Measurements from ENCODE around the gene PPAN. TPM values are rescaled to one million over a fixed set of nuclear protein-coding genes. Genes with fewer than 3 reads are reported as not detected.

The PPAN gene
- total RNA-seq, 1 experiment from 2014 or later = 183 TPM

DNA sequence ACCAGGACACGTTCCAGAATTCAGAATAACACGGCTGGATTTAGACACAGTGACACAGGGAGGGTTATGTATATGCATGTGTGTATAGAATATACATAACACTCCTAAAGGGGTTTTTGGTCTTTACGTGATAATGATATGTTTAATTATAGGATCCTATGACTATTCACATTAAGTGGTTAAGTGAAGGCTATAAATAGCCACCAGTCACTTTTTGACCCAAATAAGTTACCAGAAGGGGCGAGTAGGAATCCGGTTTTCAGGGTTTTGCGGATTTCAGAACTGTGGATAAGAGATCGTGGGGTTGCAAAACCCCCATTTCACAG lies 10.6 kb upstream of the PPAN start:
- no peaks in the 10 kb centered on the region for H4K20me1 ChIP-seq (ENCODE audit: low read length)

GRCh38 chr19:10095948-10096614 lies 10.1 kb upstream of the PPAN start:
- H3K9ac ChIP-seq (ENCODE audit: low read length) = peak overlapping the region; percentile 72
- no peaks in the 10 kb centered on the region for H3K27me3 ChIP-seq (ENCODE audit: low read length)
- intact Hi-C loops (cut with micrococcal nuclease) = loop anchor here (1.0 kb wide), 1 partner anchor 154 kb away; no protein-coding TSS in a partner anchor
- peak overlapping the region; percentile 76 for H3K4me2 ChIP-seq (ENCODE audit: low read length)
- no peaks in the 10 kb centered on the region for H3K9me3 ChIP-seq (ENCODE audit: low read length)
- H2AFZ ChIP-seq (ENCODE audit: low read length) = peak overlapping the region; percentile 83
- no peaks in the 10 kb centered on the region for H4K20me1 ChIP-seq (ENCODE audit: low read length)
- H3K36me3 ChIP-seq (ENCODE audit: low read depth, low read length) = no peaks in the 10 kb centered on the region
- no TSS peak for BruUV-seq (replicated peaks)
- peak; percentile 92 for ATAC-seq
- TF ChIP-seq, protein P1, sequence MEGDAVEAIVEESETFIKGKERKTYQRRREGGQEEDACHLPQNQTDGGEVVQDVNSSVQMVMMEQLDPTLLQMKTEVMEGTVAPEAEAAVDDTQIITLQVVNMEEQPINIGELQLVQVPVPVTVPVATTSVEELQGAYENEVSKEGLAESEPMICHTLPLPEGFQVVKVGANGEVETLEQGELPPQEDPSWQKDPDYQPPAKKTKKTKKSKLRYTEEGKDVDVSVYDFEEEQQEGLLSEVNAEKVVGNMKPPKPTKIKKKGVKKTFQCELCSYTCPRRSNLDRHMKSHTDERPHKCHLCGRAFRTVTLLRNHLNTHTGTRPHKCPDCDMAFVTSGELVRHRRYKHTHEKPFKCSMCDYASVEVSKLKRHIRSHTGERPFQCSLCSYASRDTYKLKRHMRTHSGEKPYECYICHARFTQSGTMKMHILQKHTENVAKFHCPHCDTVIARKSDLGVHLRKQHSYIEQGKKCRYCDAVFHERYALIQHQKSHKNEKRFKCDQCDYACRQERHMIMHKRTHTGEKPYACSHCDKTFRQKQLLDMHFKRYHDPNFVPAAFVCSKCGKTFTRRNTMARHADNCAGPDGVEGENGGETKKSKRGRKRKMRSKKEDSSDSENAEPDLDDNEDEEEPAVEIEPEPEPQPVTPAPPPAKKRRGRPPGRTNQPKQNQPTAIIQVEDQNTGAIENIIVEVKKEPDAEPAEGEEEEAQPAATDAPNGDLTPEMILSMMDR (conservative IDR thresholded peaks at IDR 0.05; ENCODE audit: low read depth, low read length) = no peak
- TF ChIP-seq EZH2phosphoT487 (IDR thresholded peaks at IDR 0.05; ENCODE audit: borderline replicate concordance, low read length) (no peak), EZH2 (IDR thresholded peaks at IDR 0.05; ENCODE audit: low read length, unreplicated experiment) (no peak)
- CTCF ChIA-PET = interaction anchor here (0.6 to 1.3 kb wide), 7 partner anchors 10 to 178 kb away, joined by 3 to 7 read pairs (median 6); partner anchors contain the start of gene PPAN
- no peaks in the 10 kb centered on the region for H3F3A ChIP-seq (ENCODE audit: low read length, unreplicated experiment)
- no peaks in the 10 kb centered on the region for H3K79me2 ChIP-seq (ENCODE audit: low read length)
- no peaks in the 10 kb centered on the region for H3K9me2 ChIP-seq (replicated peaks; ENCODE audit: low read length)
- peak overlapping the region; percentile 40 for H3K4me3 ChIP-seq (ENCODE audit: low read length)
- no peak overlapping the region for H3K27ac ChIP-seq (ENCODE audit: low read length)
- POLR2A ChIA-PET (ENCODE audit: unreplicated experiment) = interaction anchor here (0.5 to 0.7 kb wide), 6 partner anchors 10 to 213 kb away, joined by 3 to 6 read pairs (median 4); partner anchors contain the start of gene PPAN
- peaks cover 11% of the 10 kb centered on the region for H3K4me1 ChIP-seq (ENCODE audit: insufficient read depth, low read length)
- DNase-seq = peak; percentile 99

More for the DNA sequence above, 10.6 kb upstream of the PPAN start:
- H3K36me3 ChIP-seq (ENCODE audit: low read depth, low read length) = no peaks in the 10 kb centered on the region
- H3K4me1 ChIP-seq (ENCODE audit: insufficient read depth, low read length) = peaks cover 11% of the 10 kb centered on the region
- DNase-seq = no peak
- TF ChIP-seq, protein P1 (conservative IDR thresholded peaks at IDR 0.05; ENCODE audit: low read depth, low read length) = no peak
- TF ChIP-seq EZH2 (IDR thresholded peaks at IDR 0.05; ENCODE audit: low read length, unreplicated experiment) (no peak), EZH2phosphoT487 (IDR thresholded peaks at IDR 0.05; ENCODE audit: borderline replicate concordance, low read length) (no peak)
- no peaks in the 10 kb centered on the region for H3K9me3 ChIP-seq (ENCODE audit: low read length)
- peak overlapping the region; percentile 75 for H3K4me2 ChIP-seq (ENCODE audit: low read length)
- no peaks in the 10 kb centered on the region for H3K79me2 ChIP-seq (ENCODE audit: low read length)
- no peak overlapping the region for H3K27ac ChIP-seq (ENCODE audit: low read length)
- H3K9me2 ChIP-seq (replicated peaks; ENCODE audit: low read length) = no peaks in the 10 kb centered on the region
- H2AFZ ChIP-seq (ENCODE audit: low read length) = peak overlapping the region; percentile 62
- ATAC-seq = peak; percentile 7; the same call in 1 of the 2 replicates
- H3F3A ChIP-seq (ENCODE audit: low read length, unreplicated experiment) = no peaks in the 10 kb centered on the region
- BruUV-seq (replicated peaks) = no TSS peak
- POLR2A ChIA-PET (ENCODE audit: unreplicated experiment) = interaction anchor here (0.5 to 0.7 kb wide), 6 partner anchors 11 to 213 kb away, joined by 3 to 6 read pairs (median 4); partner anchors contain the start of gene PPAN
- CTCF ChIA-PET = interaction anchor here (0.6 to 1.3 kb wide), 5 partner anchors 11 to 178 kb away, joined by 3 to 7 read pairs (median 6); partner anchors contain the start of gene PPAN
- H3K9ac ChIP-seq (ENCODE audit: low read length) = no peak overlapping the region
- intact Hi-C loops (cut with micrococcal nuclease) = no loop called here
- no peaks in the 10 kb centered on the region for H3K27me3 ChIP-seq (ENCODE audit: low read length)
- peak overlapping the region; percentile 40 for H3K4me3 ChIP-seq (ENCODE audit: low read length)

DNA sequence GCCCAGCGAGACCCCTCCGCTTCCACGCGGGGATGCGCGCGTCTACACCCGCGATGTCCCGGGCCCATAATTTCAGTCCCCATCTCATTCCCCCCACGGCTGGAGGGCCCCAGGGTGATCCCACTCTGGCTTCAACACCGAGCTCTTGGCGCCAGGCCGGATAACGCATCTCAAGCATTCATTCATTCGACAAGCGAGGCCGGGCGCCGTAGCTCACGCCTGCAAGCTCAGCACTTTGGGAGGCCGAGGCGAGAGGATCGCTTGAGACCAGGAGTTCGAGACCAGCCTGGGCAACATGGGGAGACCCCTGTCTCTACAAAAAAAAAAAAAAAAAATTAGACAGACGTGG lies 9.6 kb upstream of the PPAN start:
- Histone ChIP-seq H3K27ac (ENCODE audit: low read length) (no peak overlapping the region), H3K79me2 (ENCODE audit: low read length) (no peaks in the 10 kb centered on the region), H3K4me3 (ENCODE audit: low read length) (peak overlapping the region; percentile 39), H3K9ac (ENCODE audit: low read length) (peak overlapping the region; percentile 72), H3K4me1 (ENCODE audit: insufficient read depth, low read length) (peaks cover 11% of the 10 kb centered on the region), H4K20me1 (ENCODE audit: low read length) (no peaks in the 10 kb centered on the region), H3K27me3 (ENCODE audit: low read length) (no peaks in the 10 kb centered on the region), H3K9me3 (ENCODE audit: low read length) (no peaks in the 10 kb centered on the region), H2AFZ (ENCODE audit: low read length) (peak overlapping the region; percentile 83), H3K4me2 (ENCODE audit: low read length) (peak overlapping the region; percentile 76), H3F3A (ENCODE audit: low read length, unreplicated experiment) (no peaks in the 10 kb centered on the region), H3K9me2 (replicated peaks; ENCODE audit: low read length) (no peaks in the 10 kb centered on the region), H3K36me3 (ENCODE audit: low read depth, low read length) (no peaks in the 10 kb centered on the region)
- POLR2A ChIA-PET (ENCODE audit: unreplicated experiment) = no interaction called here
- DNase-seq = no peak
- ATAC-seq = no peak
- TF ChIP-seq, protein P1 (conservative IDR thresholded peaks at IDR 0.05; ENCODE audit: low read depth, low read length) = no peak
- TF ChIP-seq EZH2phosphoT487 (IDR thresholded peaks at IDR 0.05; ENCODE audit: borderline replicate concordance, low read length) (no peak), EZH2 (IDR thresholded peaks at IDR 0.05; ENCODE audit: low read length, unreplicated experiment) (no peak)
- CTCF ChIA-PET = interaction anchor here (0.6 to 1.3 kb wide), 4 partner anchors 12 to 69 kb away, joined by 3 to 7 read pairs (median 6); no protein-coding TSS in a partner anchor
- intact Hi-C loops (cut with micrococcal nuclease) = loop anchor here (1.0 kb wide), 1 partner anchor 154 kb away; no protein-coding TSS in a partner anchor
- BruUV-seq (replicated peaks) = TSS peak; percentile 29
